Measurements from ENCODE around the gene SAMD9L.
A peak's percentile ranks its signal among the peaks of the same experiment; 100 is the strongest.

The SAMD9L gene

GRCh38 chr7:93148144-93148543, at the start of gene SAMD9L:
SAMD9L (minus strand) TSS chr7:93148385; CDS start chr7:93135971, 12,414 bp downstream.
- peak; percentile 58 for DNase-seq (ENCODE audit: low spot score)

GRCh38 chr7:93196336-93196735, 48.2 kb upstream of the SAMD9L start:
- DNase-seq (ENCODE audit: low spot score): no peak

- DNase-seq (ENCODE audit: low spot score): no peak
Observed at GRCh38 chr7:93194386-93194785, 46.2 kb upstream of the SAMD9L start.

GRCh38 chr7:93188870-93189634, 40.9 kb upstream of the SAMD9L start:
- no peak for DNase-seq (ENCODE audit: low spot score)

- DNase-seq (ENCODE audit: low spot score): no peak
Observed at GRCh38 chr7:93185303-93186027, 37.3 kb upstream of the SAMD9L start.

GRCh38 chr7:93179173-93179572, 31.0 kb upstream of the SAMD9L start:
- no peak for DNase-seq (ENCODE audit: low spot score)

- peak; percentile 73 for DNase-seq (ENCODE audit: low spot score)
Observed at GRCh38 chr7:93178213-93178612, 30.0 kb upstream of the SAMD9L start.

GRCh38 chr7:93176992-93177580, 28.9 kb upstream of the SAMD9L start:
- DNase-seq (ENCODE audit: low spot score): no peak

- peak; percentile 31 for DNase-seq (ENCODE audit: low spot score)
Observed at GRCh38 chr7:93175219-93175618, 27.0 kb upstream of the SAMD9L start.

- DNase-seq (ENCODE audit: low spot score): no peak
Observed at GRCh38 chr7:93172683-93173082, 24.5 kb upstream of the SAMD9L start.

- peak; percentile 39 for DNase-seq (ENCODE audit: low spot score)
Observed at GRCh38 chr7:93171606-93172226, 23.5 kb upstream of the SAMD9L start.

- DNase-seq (ENCODE audit: low spot score): no peak
Observed at GRCh38 chr7:93165447-93165846, 17.3 kb upstream of the SAMD9L start.

- no peak for DNase-seq (ENCODE audit: low spot score)
Observed at GRCh38 chr7:93164766-93165165, 16.6 kb upstream of the SAMD9L start.

GRCh38 chr7:93161181-93161762, 13.1 kb upstream of the SAMD9L start:
- no peak for DNase-seq (ENCODE audit: low spot score)

- DNase-seq (ENCODE audit: low spot score): no peak
Observed at GRCh38 chr7:93160410-93160809, 12.2 kb upstream of the SAMD9L start.

- no peak for DNase-seq (ENCODE audit: low spot score)
Observed at GRCh38 chr7:93159490-93159889, 11.3 kb upstream of the SAMD9L start.

GRCh38 chr7:93156884-93157283, 8.7 kb upstream of the SAMD9L start:
- DNase-seq (ENCODE audit: low spot score): no peak

- no peak for DNase-seq (ENCODE audit: low spot score)
Observed at GRCh38 chr7:93150200-93150835, 2.1 kb upstream of the SAMD9L start.

GRCh38 chr7:93148727-93149126, 542 bp upstream of the SAMD9L start:
- no peak for DNase-seq (ENCODE audit: low spot score)

- DNase-seq (ENCODE audit: low spot score): peak; percentile 74
Observed at GRCh38 chr7:93147363-93147762, 822 bp downstream of the SAMD9L start.

- peak; percentile 73 for DNase-seq (ENCODE audit: low spot score)
Observed at GRCh38 chr7:93146472-93147141, 1.6 kb downstream of the SAMD9L start.

Measured in hematopoietic multipotent progenitor cell treated with erythropoietin and hydrocortisone succinate and interleukin-3 and kit ligand, for 17 days (in vitro differentiated cells).